GM18520 (cell line): Measurements from ENCODE around the gene CDCA8.
"Not testable (repeated sequence)": the region's sequence is repeated elsewhere in the genome, so short reads cannot be mapped to it uniquely, and the experiment has no call there.

Source experiments
- ATAC-seq: cut with Tn5 transposase; IDR thresholded peaks from one replicate; pipeline ENCODE4 v1.9.1; 2021; ENCODE audit not compliant: unreplicated experiment

The CDCA8 gene

DNA sequence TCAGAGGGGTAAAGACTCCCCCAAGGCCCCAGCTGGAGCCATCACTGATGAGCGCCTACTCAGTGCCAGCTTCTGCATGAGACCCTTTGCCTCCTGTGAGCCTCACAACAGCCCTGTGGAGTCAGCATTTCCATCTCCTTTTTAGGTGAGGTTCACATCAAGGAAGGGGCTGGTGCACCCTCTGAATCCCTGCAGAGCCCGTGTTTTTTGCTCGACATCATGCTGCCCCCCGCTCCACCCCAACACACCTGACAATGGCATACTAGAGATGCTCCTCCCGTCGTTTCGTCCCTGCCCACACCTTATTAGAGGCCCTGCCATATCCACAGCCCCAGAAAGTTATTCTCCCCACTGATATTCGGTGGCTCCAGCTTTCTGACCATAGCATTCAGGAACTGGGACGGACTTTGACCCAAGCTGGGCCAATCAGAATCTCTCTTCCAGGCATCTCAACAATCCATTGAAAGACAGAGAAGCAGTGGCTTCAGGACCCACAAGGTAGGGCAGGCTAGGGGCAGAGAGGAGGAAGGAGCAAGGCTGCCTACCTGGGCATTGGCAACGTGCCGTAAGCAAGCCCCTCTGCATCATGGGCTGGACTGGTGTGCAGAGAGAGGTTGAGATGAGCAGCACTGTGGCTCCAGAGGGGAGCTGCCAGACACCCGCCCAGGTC is 39.9 kb downstream of the CDCA8 start:
- ATAC-seq = no peak

DNA sequence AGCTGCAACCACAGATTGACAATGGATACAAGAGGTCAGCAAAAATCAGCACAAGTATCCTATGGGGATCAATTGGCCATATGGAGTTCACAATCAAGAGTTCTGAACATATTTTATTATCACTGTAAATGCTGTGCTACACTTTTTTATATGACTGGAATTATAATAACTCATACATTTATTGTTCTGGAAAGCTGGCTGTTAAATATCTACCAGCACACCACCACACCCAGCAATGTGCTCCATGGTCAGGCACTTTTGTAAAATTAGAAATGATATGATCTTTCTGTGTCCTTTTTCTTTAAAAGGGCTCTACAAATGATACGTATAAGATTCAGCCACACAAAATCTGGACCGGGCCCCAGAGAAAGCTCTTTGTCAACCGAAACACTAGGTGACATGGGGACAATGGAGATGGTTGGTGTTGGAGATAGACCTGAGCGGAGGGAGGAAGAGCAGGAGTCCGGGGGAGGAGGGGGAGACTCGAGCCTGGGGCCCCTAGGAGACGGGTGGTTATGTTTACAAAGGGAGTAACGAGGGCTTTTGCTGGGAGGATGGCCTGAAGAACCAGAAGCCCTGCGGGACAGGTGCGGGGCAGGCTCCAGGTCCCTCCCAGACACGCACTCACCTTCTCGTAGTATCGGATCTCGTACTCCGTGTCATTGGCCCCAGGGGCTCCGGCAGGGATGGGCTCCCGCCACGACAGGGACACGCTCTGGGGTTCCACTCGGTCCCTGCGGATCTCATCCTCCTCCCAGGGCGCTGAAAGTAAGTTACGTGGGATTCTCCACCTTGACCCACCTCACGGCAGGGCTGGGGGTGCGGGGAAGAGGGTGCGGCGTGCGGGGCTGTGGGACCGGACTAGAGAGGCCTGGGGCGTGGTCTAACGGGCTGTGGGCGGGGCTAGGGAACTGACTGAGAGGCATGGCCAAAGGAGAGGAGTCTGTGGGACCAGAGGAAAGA is 42.6 kb downstream of the CDCA8 start:
- ATAC-seq = no peak

DNA sequence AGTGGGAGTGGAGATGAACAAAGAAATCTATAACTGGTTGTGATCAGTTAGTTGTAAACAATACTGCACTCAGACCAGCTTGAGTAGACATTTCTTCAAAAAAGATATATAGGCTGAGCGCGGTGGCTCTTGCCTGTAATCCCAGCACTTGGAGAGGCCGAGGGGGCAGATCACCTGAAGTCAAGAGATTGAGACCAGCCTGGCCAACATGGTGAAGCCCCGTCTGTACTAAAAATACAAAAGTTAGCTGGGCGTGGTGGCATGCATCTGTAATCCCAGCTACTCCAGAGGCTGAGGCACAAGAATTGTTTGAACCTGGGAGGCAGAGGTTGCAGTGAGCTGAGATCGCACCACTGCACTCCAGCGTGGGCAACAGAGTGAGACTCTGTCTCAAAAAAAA is 45.7 kb downstream of the CDCA8 start:
- not testable (repeated sequence) for ATAC-seq

DNA sequence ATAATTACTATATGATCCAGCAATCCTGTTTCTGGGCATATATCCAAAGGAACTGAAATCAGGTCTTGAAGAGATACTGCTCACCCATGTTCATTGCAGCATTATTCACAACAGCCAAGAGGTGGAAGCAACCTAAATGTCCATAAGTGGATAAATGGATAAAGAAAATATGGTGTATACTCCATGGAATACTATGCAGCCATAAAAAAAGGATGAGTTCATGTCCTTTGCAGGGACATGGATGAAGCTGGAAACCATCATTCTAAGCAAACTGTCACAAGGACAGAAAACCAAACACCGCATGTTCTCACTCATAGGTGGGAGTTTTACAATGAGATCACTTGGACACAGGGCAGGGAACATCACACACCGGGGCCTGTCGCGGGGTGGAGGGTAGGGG is 46.3 kb downstream of the CDCA8 start:
- ATAC-seq = not testable (repeated sequence)

- ATAC-seq = no peak
Measured at GRCh38 chr1:37739222-37739621, 46.9 kb downstream of the CDCA8 start.

- no peak for ATAC-seq
Measured at GRCh38 chr1:37741130-37741529, 48.8 kb downstream of the CDCA8 start.

GRCh38 chr1:37741662-37742061 is 49.3 kb downstream of the CDCA8 start:
- no peak for ATAC-seq

DNA sequence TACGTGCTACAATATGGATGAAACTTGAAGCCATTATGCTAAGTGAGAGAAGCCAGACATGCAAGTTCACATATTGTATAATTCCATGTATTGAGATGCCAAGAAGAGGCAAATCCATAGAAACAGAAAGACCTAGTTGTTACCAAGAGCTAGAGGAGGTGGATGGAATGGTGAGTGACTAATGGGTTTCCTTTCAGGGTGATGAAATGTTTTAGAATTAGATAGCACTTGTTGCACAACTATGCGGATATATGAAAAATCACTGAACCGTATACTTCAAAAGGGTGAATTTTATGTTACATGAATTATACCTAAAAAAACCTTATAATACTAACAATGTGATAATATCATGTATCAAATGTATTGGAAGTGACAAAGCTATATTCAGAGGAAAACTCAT is 54.5 kb downstream of the CDCA8 start:
- ATAC-seq = no peak

GRCh38 chr1:37748565-37748964 is 56.2 kb downstream of the CDCA8 start:
- no peak for ATAC-seq

DNA sequence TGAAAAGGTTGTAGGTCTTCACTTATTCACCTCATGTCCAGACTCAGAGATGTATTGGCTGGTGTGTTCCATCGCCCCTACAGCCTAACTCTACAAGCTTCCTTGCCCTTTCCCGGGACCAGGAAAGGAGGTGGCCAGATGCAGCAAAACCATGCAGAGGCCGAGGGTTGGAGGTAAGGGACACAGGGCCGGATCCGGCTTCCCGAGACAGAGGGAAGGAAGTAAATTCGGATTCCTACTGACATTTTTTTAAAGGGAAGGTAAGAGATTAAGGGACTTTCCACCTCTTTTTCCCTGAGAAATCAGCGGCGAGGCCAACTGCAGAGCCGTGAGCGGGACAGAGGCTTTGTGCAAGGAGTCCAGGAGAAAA is 59.9 kb downstream of the CDCA8 start:
- no peak for ATAC-seq

GRCh38 chr1:37752583-37753471 is 60.5 kb downstream of the CDCA8 start:
- ATAC-seq = no peak

DNA sequence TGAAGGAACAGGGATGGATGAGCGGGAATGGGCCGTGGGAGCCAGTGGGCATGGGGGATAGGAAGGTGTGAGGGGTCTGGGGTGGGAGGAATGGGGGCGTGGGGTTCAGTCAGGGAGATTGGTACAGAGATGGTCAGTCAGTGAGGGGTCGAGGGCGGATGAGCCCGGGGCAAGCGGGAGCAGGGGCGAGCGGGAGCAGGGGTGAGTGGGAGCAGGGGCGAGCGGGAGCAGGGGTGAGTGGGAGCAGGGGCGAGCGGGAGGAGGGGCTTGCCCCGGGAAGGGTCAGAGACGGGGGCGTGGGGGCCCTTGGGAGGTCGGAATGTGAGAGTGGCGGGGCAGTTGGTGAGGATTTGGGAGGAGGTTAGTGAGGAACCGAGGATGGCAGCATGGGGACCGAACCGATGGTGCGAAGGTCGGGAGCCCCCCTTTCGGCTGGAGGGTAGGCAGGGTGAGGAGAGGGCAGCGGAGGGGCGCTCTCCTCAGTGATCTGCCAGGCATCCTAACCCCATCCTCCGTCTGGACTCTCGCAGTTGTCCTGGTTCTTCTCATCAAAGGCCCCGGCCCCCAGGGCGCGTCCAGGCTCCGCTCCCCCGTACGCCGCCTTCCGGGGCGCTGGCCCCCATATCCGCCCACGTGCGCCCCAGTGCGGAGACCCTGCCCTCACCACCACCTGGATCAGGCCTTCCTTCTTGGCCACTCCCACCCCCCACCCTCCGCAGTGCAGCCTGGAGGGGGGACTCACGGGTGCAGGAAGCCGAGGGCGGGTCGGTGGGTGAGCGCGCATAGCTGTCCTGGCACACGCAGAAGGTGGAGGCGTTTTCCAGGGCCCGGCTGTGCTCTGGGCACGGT is 61.4 kb downstream of the CDCA8 start:
- no peak for ATAC-seq

GRCh38 chr1:37755290-37755689 is 63.0 kb downstream of the CDCA8 start:
- no peak for ATAC-seq

DNA sequence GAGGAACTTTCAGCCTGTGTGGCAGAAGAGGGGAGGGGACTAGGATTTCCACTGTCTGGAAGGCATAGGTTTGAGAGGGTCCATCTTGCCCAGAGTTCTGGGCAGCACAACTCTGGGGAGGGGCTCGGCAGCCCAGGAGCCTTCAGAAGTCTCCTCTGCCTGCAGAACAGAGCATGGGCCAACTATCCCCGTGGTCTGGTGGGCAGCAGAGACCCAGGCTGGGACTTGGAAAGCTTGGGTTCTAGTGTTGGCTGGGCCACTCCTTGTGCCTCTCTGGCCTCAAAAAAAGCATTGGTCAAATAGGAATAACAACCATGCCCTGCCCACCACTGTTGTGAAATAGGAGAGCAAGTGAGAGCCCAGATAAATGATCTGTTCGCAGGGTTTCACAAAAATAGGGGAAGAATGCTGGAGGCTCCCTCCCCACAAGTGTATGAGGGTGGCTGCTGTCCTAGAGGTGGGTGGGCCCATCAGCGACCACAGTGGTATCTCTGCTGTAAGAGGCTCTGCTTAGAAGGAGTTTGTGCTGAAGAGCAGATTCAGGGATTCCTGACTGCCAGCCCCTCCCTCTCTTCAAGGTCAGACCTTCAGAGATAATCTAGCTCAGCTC is 63.7 kb downstream of the CDCA8 start:
- no peak for ATAC-seq
